Measurements from ENCODE around the gene TMBIM4. TPM values are rescaled to one million over a fixed set of nuclear protein-coding genes. Genes with fewer than 3 reads are reported as not detected.

The TMBIM4 gene
- total RNA-seq, 1 experiment from 2014 or later: 115 TPM

DNA sequence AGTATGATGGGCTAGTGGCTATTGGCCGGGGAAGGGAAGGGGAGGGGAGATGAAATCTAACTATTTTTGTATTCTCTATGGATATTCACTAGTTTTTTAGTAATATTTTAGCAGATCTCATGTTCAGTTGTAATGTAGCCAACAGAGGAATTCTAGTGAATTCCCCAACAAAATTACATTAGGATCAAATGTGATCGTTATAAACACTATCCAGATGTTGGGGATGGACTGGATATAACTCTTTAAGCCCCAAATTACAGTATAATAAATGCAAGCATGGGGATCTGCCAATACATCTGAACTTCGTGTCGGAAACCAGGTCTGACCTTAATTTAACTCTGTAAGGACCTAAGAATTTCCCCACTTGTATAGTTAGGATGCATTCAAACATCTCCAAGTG lies 60.7 kb downstream of the TMBIM4 start:
- Histone ChIP-seq H3K4me3 (ENCODE audit: low read depth in 2 of 2, low read length in 2 of 2) (no peak overlapping the region), H3K4me1 (ENCODE audit: control insufficient read depth, insufficient read depth, low read length) (no peaks in the 10 kb centered on the region), H3K9me3 (ENCODE audit: control insufficient read depth, insufficient read depth, low read depth, low read length) (no peaks in the 10 kb centered on the region), H3K27me3 (ENCODE audit: control insufficient read depth, insufficient read depth, low read length) (no peaks in the 10 kb centered on the region), H3K27ac (ENCODE audit: low read length) (no peak overlapping the region), H3K36me3 (ENCODE audit: control insufficient read depth, insufficient read depth, low read length) (no peaks in the 10 kb centered on the region)
- ATAC-seq (no peak), DNase-seq (ENCODE audit: low read depth, low spot score) (no peak)
- intact Hi-C loops (cut with micrococcal nuclease; ENCODE audit: unreplicated experiment) (loop anchor here (5.0 kb wide), 1 partner anchor 802 kb away; no protein-coding TSS in a partner anchor), in situ Hi-C loops (cut with HindIII; ENCODE audit: low pct_unique_long_range_greater_than_20kb, low sequenced_read_pairs) (no loop called here)
- no TSS peak for BruUV-seq (replicated peaks)
- CTCF ChIA-PET: no interaction called here
- POLR2A ChIA-PET: no interaction called here
- TF ChIP-seq SIN3A (IDR thresholded peaks at IDR 0.05; ENCODE audit: borderline replicate concordance, insufficient read depth, low read depth, low read length) (no peak), TCF7L2 (IDR thresholded peaks at IDR 0.05; ENCODE audit: low read depth, low read length) (no peak), POLR2AphosphoS5 (IDR thresholded peaks at IDR 0.05; ENCODE audit: low read depth, low read length) (no peak), REST (IDR thresholded peaks at IDR 0.05; ENCODE audit: insufficient read depth in 1 of 2, low read depth in 2 of 2, low read length in 1 of 2) (no peak)
- TF ChIP-seq, protein P1, sequence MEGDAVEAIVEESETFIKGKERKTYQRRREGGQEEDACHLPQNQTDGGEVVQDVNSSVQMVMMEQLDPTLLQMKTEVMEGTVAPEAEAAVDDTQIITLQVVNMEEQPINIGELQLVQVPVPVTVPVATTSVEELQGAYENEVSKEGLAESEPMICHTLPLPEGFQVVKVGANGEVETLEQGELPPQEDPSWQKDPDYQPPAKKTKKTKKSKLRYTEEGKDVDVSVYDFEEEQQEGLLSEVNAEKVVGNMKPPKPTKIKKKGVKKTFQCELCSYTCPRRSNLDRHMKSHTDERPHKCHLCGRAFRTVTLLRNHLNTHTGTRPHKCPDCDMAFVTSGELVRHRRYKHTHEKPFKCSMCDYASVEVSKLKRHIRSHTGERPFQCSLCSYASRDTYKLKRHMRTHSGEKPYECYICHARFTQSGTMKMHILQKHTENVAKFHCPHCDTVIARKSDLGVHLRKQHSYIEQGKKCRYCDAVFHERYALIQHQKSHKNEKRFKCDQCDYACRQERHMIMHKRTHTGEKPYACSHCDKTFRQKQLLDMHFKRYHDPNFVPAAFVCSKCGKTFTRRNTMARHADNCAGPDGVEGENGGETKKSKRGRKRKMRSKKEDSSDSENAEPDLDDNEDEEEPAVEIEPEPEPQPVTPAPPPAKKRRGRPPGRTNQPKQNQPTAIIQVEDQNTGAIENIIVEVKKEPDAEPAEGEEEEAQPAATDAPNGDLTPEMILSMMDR (IDR thresholded peaks at IDR 0.05): no peak

- TF ChIP-seq, protein P1 (IDR thresholded peaks at IDR 0.05): no peak
- TF ChIP-seq TCF7L2 (IDR thresholded peaks at IDR 0.05; ENCODE audit: low read depth, low read length) (no peak), POLR2AphosphoS5 (IDR thresholded peaks at IDR 0.05; ENCODE audit: low read depth, low read length) (no peak), SIN3A (IDR thresholded peaks at IDR 0.05; ENCODE audit: borderline replicate concordance, insufficient read depth, low read depth, low read length) (no peak), REST (IDR thresholded peaks at IDR 0.05; ENCODE audit: insufficient read depth in 1 of 2, low read depth in 2 of 2, low read length in 1 of 2) (no peak)
- CTCF ChIA-PET: no interaction called here
- no peaks in the 10 kb centered on the region for H3K27me3 ChIP-seq (ENCODE audit: control insufficient read depth, insufficient read depth, low read length)
- ATAC-seq (no peak), DNase-seq (ENCODE audit: low read depth, low spot score) (no peak)
- BruUV-seq (replicated peaks): no TSS peak
- POLR2A ChIA-PET: no interaction called here
- no peaks in the 10 kb centered on the region for H3K9me3 ChIP-seq (ENCODE audit: control insufficient read depth, insufficient read depth, low read depth, low read length)
- no peak overlapping the region for H3K4me3 ChIP-seq (ENCODE audit: low read depth in 2 of 2, low read length in 2 of 2)
- intact Hi-C loops (cut with micrococcal nuclease; ENCODE audit: unreplicated experiment) (loop anchor here (5.0 kb wide), 1 partner anchor 801 kb away; no protein-coding TSS in a partner anchor), in situ Hi-C loops (cut with HindIII; ENCODE audit: low pct_unique_long_range_greater_than_20kb, low sequenced_read_pairs) (no loop called here)
- H3K27ac ChIP-seq (ENCODE audit: low read length): no peak overlapping the region
- H3K36me3 ChIP-seq (ENCODE audit: control insufficient read depth, insufficient read depth, low read length): no peaks in the 10 kb centered on the region
- no peaks in the 10 kb centered on the region for H3K4me1 ChIP-seq (ENCODE audit: control insufficient read depth, insufficient read depth, low read length)
Measured at GRCh38 chr12:66108386-66108785, 61.4 kb downstream of the TMBIM4 start.
